HL-60 (cell line): ENCODE data around the gene APOBEC2.
A peak's percentile ranks its signal among the peaks of the same experiment; 100 is the strongest.

ENCODE experiments used
- DNase-seq, 2 experiments: peaks; one replicate each; pipeline ENCODE4 v3.0.0-alpha.2; 2010 to 2020; ENCODE audit warnings: low read depth in 1 of 2, low spot score in 1 of 2
- H3K27ac ChIP-seq: fragments of 250-450 bp; sonication (Bioruptor Pico); replicated peaks from 2 replicates; pipeline ENCODE4 v1.5.1; 2020; ENCODE audit warnings: mild to moderate bottlenecking, moderate library complexity
- H3K27me3 ChIP-seq: fragments of 250-450 bp; sonication (Bioruptor Pico); 2 replicates; pipeline ENCODE4 v1.5.1; 2021; ENCODE audit warnings: mild to moderate bottlenecking, moderate library complexity; ENCODE audit not compliant: insufficient read depth, poor library complexity, severe bottlenecking
- H3K4me3 ChIP-seq: replicated peaks from 2 replicates; pipeline ENCODE4 v1.5.1; 2011; ENCODE audit warnings: mild to moderate bottlenecking, control low read depth, low read length; ENCODE audit not compliant: insufficient read depth
- GABPA ChIP-seq: IDR thresholded peaks from 2 replicates; pipeline ENCODE4 v1.6.1; 2012; ENCODE audit warnings: low read depth
- POLR2AphosphoS5 ChIP-seq: IDR thresholded peaks from 2 replicates; pipeline ENCODE4 v1.6.1; 2012; ENCODE audit warnings: low read depth
- SPI1 ChIP-seq: IDR thresholded peaks from 2 replicates; pipeline ENCODE4 v1.6.1; 2012; ENCODE audit warnings: low read depth, mild to moderate bottlenecking, borderline replicate concordance
- TF ChIP-seq, protein P1 (sequence below): IDR thresholded peaks from one replicate; pipeline ENCODE4 v1.5.1; 2011; ENCODE audit warnings: low read length, control low read depth, inconsistent platforms; ENCODE audit not compliant: insufficient read depth
- TF ChIP-seq, protein P2 (sequence below): IDR thresholded peaks from 2 replicates; pipeline ENCODE4 v1.6.1; 2012; ENCODE audit warnings: low read depth; ENCODE audit not compliant: insufficient replicate concordance

APOBEC2 gene

DNA sequence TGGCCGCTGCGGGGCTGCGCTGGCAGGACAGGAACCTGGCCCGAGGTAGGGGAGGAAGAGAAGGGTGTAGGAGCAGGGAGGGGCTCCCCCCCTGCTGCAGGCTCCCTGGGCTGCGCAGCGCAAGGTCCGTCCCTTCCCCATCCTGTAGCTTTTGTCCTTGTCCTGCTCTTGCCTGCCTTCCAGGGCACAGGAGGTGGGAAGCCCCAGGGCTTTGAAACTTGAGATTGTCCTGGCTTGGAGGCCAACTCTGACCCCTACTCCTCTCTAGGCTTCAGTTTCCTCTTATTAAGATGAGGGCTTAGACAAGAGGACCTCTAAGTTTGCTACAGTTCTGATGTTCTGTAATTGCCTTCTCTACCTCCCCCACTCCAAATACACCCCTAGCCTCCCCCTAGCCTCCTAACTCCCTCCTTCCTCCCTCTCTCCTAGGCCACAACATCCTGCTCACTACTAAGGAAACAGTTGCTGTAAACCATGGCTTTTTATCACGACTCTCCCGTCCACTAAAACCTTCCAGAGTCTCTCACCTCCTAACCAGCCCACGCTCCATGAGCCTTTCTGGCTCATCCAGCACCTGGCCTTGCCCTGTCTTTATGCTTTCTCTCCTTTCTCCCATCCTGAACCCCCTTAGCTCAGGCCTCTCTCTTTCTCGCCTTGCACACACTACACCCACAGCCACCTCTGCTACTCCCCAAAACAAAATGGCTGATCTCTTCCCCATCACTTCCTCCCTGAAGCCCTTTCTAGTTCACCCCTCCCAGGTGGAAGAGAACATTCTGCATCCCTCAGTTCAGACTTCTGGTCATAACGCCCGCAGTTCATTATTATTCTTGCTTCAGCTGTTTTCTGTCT is 24.2 kb upstream of the APOBEC2 start:
- 0 out of 2 replicates have a peak overlapping the region, but pooled peaks have one; percentile 11 for H3K27ac ChIP-seq
- TF ChIP-seq, protein P1, sequence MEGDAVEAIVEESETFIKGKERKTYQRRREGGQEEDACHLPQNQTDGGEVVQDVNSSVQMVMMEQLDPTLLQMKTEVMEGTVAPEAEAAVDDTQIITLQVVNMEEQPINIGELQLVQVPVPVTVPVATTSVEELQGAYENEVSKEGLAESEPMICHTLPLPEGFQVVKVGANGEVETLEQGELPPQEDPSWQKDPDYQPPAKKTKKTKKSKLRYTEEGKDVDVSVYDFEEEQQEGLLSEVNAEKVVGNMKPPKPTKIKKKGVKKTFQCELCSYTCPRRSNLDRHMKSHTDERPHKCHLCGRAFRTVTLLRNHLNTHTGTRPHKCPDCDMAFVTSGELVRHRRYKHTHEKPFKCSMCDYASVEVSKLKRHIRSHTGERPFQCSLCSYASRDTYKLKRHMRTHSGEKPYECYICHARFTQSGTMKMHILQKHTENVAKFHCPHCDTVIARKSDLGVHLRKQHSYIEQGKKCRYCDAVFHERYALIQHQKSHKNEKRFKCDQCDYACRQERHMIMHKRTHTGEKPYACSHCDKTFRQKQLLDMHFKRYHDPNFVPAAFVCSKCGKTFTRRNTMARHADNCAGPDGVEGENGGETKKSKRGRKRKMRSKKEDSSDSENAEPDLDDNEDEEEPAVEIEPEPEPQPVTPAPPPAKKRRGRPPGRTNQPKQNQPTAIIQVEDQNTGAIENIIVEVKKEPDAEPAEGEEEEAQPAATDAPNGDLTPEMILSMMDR: no peak
- no peak for TF ChIP-seq POLR2AphosphoS5
- TF ChIP-seq GABPA: no peak
- peak; percentile 48 for TF ChIP-seq SPI1
- peak in 1 of 2 experiments; percentile 20 for DNase-seq
- H3K27me3 ChIP-seq: no peaks in the 10 kb centered on the region
- H3K4me3 ChIP-seq: peak overlapping the region; percentile 34

DNA sequence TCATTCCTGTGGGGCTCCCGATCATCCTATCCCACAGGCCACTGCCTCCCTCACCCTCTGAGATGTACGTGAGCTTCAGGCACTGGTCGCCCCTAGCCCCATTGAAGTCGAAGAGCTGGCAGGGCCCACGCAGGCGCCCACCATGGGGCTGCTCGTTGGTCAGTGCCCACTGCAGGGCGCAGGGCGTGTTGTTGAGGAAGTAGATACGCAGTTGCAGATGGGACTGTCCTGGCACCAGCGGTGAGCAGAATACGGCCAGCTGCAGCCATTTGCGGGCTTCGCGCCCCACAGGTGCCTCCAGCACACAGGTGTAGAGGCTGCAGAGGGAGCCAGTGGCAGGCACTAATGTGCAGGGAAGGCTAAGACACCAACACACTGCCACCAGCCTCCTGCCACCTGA is 20.2 kb upstream of the APOBEC2 start:
- Histone ChIP-seq H3K27ac (no peak overlapping the region), H3K27me3 (no peaks in the 10 kb centered on the region), H3K4me3 (no peak overlapping the region)
- no peak for DNase-seq
- TF ChIP-seq POLR2AphosphoS5: no peak
- no peak for TF ChIP-seq SPI1
- TF ChIP-seq GABPA: no peak
- TF ChIP-seq, protein P2, sequence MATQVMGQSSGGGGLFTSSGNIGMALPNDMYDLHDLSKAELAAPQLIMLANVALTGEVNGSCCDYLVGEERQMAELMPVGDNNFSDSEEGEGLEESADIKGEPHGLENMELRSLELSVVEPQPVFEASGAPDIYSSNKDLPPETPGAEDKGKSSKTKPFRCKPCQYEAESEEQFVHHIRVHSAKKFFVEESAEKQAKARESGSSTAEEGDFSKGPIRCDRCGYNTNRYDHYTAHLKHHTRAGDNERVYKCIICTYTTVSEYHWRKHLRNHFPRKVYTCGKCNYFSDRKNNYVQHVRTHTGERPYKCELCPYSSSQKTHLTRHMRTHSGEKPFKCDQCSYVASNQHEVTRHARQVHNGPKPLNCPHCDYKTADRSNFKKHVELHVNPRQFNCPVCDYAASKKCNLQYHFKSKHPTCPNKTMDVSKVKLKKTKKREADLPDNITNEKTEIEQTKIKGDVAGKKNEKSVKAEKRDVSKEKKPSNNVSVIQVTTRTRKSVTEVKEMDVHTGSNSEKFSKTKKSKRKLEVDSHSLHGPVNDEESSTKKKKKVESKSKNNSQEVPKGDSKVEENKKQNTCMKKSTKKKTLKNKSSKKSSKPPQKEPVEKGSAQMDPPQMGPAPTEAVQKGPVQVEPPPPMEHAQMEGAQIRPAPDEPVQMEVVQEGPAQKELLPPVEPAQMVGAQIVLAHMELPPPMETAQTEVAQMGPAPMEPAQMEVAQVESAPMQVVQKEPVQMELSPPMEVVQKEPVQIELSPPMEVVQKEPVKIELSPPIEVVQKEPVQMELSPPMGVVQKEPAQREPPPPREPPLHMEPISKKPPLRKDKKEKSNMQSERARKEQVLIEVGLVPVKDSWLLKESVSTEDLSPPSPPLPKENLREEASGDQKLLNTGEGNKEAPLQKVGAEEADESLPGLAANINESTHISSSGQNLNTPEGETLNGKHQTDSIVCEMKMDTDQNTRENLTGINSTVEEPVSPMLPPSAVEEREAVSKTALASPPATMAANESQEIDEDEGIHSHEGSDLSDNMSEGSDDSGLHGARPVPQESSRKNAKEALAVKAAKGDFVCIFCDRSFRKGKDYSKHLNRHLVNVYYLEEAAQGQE: no peak
- TF ChIP-seq, protein P1: no peak

DNA sequence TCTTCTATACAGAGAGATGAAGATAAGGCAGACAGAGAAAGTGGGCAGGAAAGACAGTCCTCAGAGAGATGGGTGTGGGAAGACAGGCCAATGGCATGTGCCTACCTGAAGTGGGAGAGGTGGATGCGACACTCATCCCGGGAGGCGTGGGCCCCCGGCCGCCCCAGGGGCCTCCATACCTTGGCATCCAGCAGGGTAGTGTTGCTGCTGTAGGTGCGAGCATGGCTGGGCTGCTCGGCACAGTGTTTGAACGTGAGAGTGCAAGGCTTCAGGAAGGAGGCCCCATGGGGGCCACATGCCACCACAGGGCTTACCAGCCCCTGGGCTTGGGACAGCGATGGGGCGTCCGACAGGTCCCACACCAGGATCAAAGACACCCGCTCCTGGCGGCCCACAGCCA is 19.2 kb upstream of the APOBEC2 start:
- H3K27me3 ChIP-seq: no peaks in the 10 kb centered on the region
- DNase-seq: no peak
- no peak overlapping the region for H3K4me3 ChIP-seq
- H3K27ac ChIP-seq: no peak overlapping the region
- TF ChIP-seq, protein P1: no peak
- TF ChIP-seq, protein P2: no peak
- TF ChIP-seq GABPA: no peak
- TF ChIP-seq SPI1: no peak
- TF ChIP-seq POLR2AphosphoS5: no peak

DNA sequence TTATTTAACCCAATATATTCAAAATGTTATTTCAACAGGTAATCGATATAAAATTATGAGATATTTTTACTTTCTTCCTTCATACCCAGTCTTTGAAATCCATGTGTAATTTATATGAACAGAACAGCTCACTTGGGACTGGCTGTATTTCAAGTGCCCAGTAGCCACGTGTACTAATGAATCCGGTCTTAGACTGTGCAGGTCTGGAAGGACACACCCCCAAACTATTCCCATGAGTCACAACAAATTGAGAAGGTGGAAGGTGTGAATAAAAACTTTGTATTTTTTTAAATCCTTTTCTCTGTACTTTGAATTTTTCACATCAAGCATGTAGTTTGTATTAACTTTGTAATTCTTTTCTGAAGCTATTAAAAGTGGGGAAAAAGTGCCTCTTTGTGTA is 16.8 kb upstream of the APOBEC2 start:
- Histone ChIP-seq H3K27ac (no peak overlapping the region), H3K4me3 (no peak overlapping the region), H3K27me3 (no peaks in the 10 kb centered on the region)
- TF ChIP-seq, protein P1: no peak
- TF ChIP-seq, protein P2: no peak
- TF ChIP-seq POLR2AphosphoS5: no peak
- TF ChIP-seq GABPA: no peak
- no peak for TF ChIP-seq SPI1
- no peak for DNase-seq
